SU-DHL-6 (cell line): ENCODE measurements around the gene GPC2.
A peak's percentile ranks its signal among the peaks of the same experiment; 100 is the strongest.
"Not testable (repeated sequence)": the region's sequence is repeated elsewhere in the genome, so short reads cannot be mapped to it uniquely, and the experiment has no call there.

Experiments
- H2AFZ ChIP-seq: fragments of 200-600 bp; sonication (generic); 2 replicates; pipeline ENCODE4 v1.6.1; 2014; ENCODE audit warnings: low read depth, mild to moderate bottlenecking, moderate library complexity, mixed read lengths, antibody characterized with exemption, low read length; ENCODE audit not compliant: severe bottlenecking
- H3F3A ChIP-seq: fragments of 200-600 bp; shearing (Covaris generic); 2 replicates; pipeline ENCODE4 v1.6.0; 2016; ENCODE audit warnings: antibody characterized with exemption, mild to moderate bottlenecking; ENCODE audit not compliant: insufficient read depth
- H3K27ac ChIP-seq: fragments of 200-600 bp; sonication (generic); 2 replicates; pipeline ENCODE4 v1.5.1; 2016; ENCODE audit warnings: low read depth, mild to moderate bottlenecking, low read length, moderate library complexity, mixed read lengths
- H3K27me3 ChIP-seq: fragments of 200-600 bp; sonication (generic), shearing (Covaris generic); 2 replicates; pipeline ENCODE4 v1.6.0; 2014; ENCODE audit warnings: mild to moderate bottlenecking, low read length
- H3K36me3 ChIP-seq: fragments of 200-600 bp; sonication (generic); 2 replicates; pipeline ENCODE4 v1.6.1; 2014; ENCODE audit warnings: mild to moderate bottlenecking, low read length, mixed read lengths
- H3K4me2 ChIP-seq: fragments of 300-600, 200-600 bp; shearing (Covaris generic), sonication (generic); 2 replicates; pipeline ENCODE4 v1.6.0; 2014; ENCODE audit warnings: low read length, low read depth, mild to moderate bottlenecking; ENCODE audit not compliant: poor library complexity, severe bottlenecking
- H3K4me3 ChIP-seq: fragments of 200-600 bp; sonication (generic); 2 replicates; pipeline ENCODE4 v1.5.1; 2014; ENCODE audit warnings: antibody characterized with exemption, low read length, mild to moderate bottlenecking, mixed read lengths; ENCODE audit not compliant: insufficient read depth, poor library complexity, severe bottlenecking
- H3K79me2 ChIP-seq: fragments of 200-600 bp; sonication (generic); 2 replicates; pipeline ENCODE4 v1.6.1; 2014; ENCODE audit warnings: mild to moderate bottlenecking, low read length, moderate library complexity; ENCODE audit not compliant: insufficient read depth
- H3K9ac ChIP-seq: fragments of 200-600 bp; sonication (generic); 2 replicates; pipeline ENCODE4 v1.7.0; 2014; ENCODE audit warnings: mild to moderate bottlenecking, low read length
- H3K9me2 ChIP-seq: fragments of 200-600 bp; sonication (generic); replicated peaks from 2 replicates; pipeline ENCODE4 v1.6.1; 2014; ENCODE audit warnings: low read length; ENCODE audit not compliant: insufficient read depth
- H3K9me3 ChIP-seq: fragments of 200-600 bp; sonication (generic); 2 replicates; pipeline ENCODE4 v1.6.1; 2014; ENCODE audit warnings: low read length, mixed read lengths; ENCODE audit not compliant: insufficient read depth
- H4K20me1 ChIP-seq: fragments of 200-600 bp; sonication (generic); 2 replicates; pipeline ENCODE4 v1.6.1; 2014; ENCODE audit warnings: low read depth, mild to moderate bottlenecking, antibody characterized with exemption, low read length, moderate library complexity, mixed read lengths
- EZH2phosphoT487 ChIP-seq: fragments of 200-600 bp; sonication (generic), shearing (Covaris generic); conservative IDR thresholded peaks from 2 replicates; pipeline ENCODE4 v1.6.1; 2018; ENCODE audit warnings: mild to moderate bottlenecking, antibody characterized with exemption, low read length, moderate library complexity, mixed read lengths
- TF ChIP-seq, protein P1 (sequence below): fragments of 200-600 bp; sonication (generic); IDR thresholded peaks from one replicate; pipeline ENCODE4 v1.5.1; 2017; ENCODE audit warnings: antibody characterized with exemption, mild to moderate bottlenecking, low read length, moderate library complexity; ENCODE audit not compliant: insufficient read depth, poor library complexity, severe bottlenecking

The GPC2 gene

DNA sequence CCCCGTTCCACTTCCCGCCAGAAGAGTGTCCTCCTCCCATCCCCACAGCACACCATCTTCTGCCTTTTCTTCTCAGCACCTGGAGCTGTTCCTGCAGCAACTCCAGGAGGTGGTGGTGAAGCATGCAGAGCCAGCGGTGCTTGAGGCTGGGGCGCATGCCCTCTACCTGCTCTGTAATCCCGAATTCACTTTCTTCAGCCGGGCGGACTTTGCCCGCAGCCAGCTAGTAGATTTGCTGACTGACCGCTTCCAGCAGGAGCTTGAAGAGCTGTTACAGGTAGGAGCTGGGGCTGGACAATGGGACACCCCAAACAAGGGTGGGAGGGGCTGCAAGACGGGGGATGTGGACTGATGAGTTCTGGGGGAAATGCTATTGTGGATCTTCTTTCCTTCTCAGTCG lies 23.5 kb upstream of the GPC2 start:
- Histone ChIP-seq H3K9ac (no peak overlapping the region), H3K9me3 (no peaks in the 10 kb centered on the region), H3K4me3 (no peak overlapping the region), H3K27ac (no peak overlapping the region), H3K27me3 (no peaks in the 10 kb centered on the region), H4K20me1 (no peaks in the 10 kb centered on the region), H3K4me2 (no peak overlapping the region), H2AFZ (no peak overlapping the region), H3K9me2 (no peaks in the 10 kb centered on the region), H3K36me3 (no peaks in the 10 kb centered on the region), H3K79me2 (no peaks in the 10 kb centered on the region), H3F3A (0 out of 2 replicates have a peak, but pooled peaks cover under 1% of the 10 kb centered on the region)
- TF ChIP-seq, protein P1, sequence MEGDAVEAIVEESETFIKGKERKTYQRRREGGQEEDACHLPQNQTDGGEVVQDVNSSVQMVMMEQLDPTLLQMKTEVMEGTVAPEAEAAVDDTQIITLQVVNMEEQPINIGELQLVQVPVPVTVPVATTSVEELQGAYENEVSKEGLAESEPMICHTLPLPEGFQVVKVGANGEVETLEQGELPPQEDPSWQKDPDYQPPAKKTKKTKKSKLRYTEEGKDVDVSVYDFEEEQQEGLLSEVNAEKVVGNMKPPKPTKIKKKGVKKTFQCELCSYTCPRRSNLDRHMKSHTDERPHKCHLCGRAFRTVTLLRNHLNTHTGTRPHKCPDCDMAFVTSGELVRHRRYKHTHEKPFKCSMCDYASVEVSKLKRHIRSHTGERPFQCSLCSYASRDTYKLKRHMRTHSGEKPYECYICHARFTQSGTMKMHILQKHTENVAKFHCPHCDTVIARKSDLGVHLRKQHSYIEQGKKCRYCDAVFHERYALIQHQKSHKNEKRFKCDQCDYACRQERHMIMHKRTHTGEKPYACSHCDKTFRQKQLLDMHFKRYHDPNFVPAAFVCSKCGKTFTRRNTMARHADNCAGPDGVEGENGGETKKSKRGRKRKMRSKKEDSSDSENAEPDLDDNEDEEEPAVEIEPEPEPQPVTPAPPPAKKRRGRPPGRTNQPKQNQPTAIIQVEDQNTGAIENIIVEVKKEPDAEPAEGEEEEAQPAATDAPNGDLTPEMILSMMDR = no peak
- TF ChIP-seq EZH2phosphoT487 = no peak

DNA sequence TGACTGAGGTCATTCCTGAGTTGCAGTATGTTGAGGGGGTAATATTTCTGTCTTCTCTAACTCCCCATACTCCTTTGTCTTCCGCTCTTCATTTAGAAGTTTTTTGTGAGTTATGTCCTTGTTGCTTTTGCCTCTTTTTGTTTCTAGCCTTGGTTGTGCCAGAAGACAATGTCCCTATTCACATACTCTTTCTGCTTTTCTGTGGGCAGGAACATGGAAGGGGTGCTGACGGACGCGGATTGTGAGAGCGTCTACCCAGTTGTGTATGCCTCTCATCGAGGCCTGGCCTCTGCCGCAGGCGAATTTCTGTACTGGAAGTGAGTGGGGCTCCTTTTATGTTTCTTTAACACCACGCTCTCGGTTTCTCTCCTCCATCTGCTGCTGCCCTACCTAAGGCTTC lies 21.1 kb upstream of the GPC2 start:
- no peaks in the 10 kb centered on the region for H3K36me3 ChIP-seq
- no peaks in the 10 kb centered on the region for H3K27me3 ChIP-seq
- no peaks in the 10 kb centered on the region for H3K79me2 ChIP-seq
- H4K20me1 ChIP-seq = no peaks in the 10 kb centered on the region
- H3K9ac ChIP-seq = no peak overlapping the region
- no peaks in the 10 kb centered on the region for H3K9me2 ChIP-seq
- H3K27ac ChIP-seq = no peak overlapping the region
- H3F3A ChIP-seq = peaks cover 24% of the 10 kb centered on the region
- no peak overlapping the region for H3K4me3 ChIP-seq
- no peak overlapping the region for H3K4me2 ChIP-seq
- TF ChIP-seq, protein P1 = no peak
- no peak for TF ChIP-seq EZH2phosphoT487
- H3K9me3 ChIP-seq = no peaks in the 10 kb centered on the region
- H2AFZ ChIP-seq = no peak overlapping the region

GRCh38 chr7:100195901-100196322 lies 18.7 kb upstream of the GPC2 start:
- H3K79me2 ChIP-seq, H4K20me1 ChIP-seq, H3K4me3 ChIP-seq, H3K27me3 ChIP-seq, H3K36me3 ChIP-seq, H3K9me2 ChIP-seq, H3K9me3 ChIP-seq: not testable (repeated sequence)
- Histone ChIP-seq H3F3A (peaks cover 47% of the 10 kb centered on the region), H3K4me2 (peak overlapping the region; percentile 35), H2AFZ (peak overlapping the region; percentile 46), H3K9ac (peak overlapping the region; percentile 33), H3K27ac (peak overlapping the region; percentile 94)

DNA sequence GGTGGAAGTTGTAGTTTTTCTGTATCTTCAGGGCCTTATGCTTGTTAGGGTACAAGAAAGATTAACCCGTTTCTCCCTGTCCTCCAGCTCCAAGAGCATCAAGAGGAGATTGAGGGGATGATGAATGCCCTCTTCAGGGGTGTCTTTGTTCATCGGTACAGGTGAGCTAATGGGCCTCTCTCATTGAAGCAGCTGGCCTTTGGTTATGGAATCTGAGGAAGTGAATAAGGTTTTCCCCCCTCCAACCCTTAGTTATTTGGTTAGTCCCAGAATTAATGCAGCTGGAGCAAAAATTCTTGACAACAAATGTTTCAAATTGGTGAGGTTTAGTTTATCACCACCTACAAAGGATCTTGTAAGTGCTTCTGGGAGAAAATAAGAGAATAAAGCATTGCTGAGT lies 18.0 kb upstream of the GPC2 start:
- H3K36me3 ChIP-seq = no peaks in the 10 kb centered on the region
- H3F3A ChIP-seq = peaks cover 54% of the 10 kb centered on the region
- no peaks in the 10 kb centered on the region for H3K27me3 ChIP-seq
- H4K20me1 ChIP-seq = no peaks in the 10 kb centered on the region
- H3K4me3 ChIP-seq = no peak overlapping the region
- peak overlapping the region; percentile 33 for H3K9ac ChIP-seq
- no peak for TF ChIP-seq EZH2phosphoT487
- TF ChIP-seq, protein P1 = no peak
- peak overlapping the region; percentile 46 for H2AFZ ChIP-seq
- H3K4me2 ChIP-seq = peak overlapping the region; percentile 35
- H3K9me3 ChIP-seq = no peaks in the 10 kb centered on the region
- H3K27ac ChIP-seq = peak overlapping the region; percentile 94
- no peaks in the 10 kb centered on the region for H3K79me2 ChIP-seq
- H3K9me2 ChIP-seq = no peaks in the 10 kb centered on the region
